SK-N-SH treated with all-trans-retinoic acid at 6 μM for 48 hours (cell line): ENCODE data around the gene NFIA.

ENCODE experiments used
- ATAC-seq: fragments of 200-7000 bp; cut with Tn5 transposase; 3 replicates; pipeline ENCODE4 v1.9.1; 2020; ENCODE audit warnings: mild to moderate bottlenecking, moderate library complexity
- ARNTL ChIP-seq: fragments of 450-650 bp; formaldehyde crosslinking; IDR thresholded peaks from 2 replicates; pipeline ENCODE4 v1.5.0; 2020; ENCODE audit warnings: low read depth, mild to moderate bottlenecking, moderate library complexity, borderline replicate concordance
- BACH2 ChIP-seq: fragments of 250-450 bp; sonication (Bioruptor Pico); IDR thresholded peaks from 2 replicates; pipeline ENCODE4 v1.9.0; 2021; ENCODE audit warnings: mild to moderate bottlenecking, borderline replicate concordance
- CSDC2 ChIP-seq: fragments of 250-450 bp; sonication (Bioruptor Pico); IDR thresholded peaks from 2 replicates; pipeline ENCODE4 v1.5.0; 2020; ENCODE audit warnings: mild to moderate bottlenecking, moderate library complexity
- ESRRG ChIP-seq: fragments of 250-450 bp; sonication (Bioruptor Pico); IDR thresholded peaks from 2 replicates; pipeline ENCODE4 v1.6.1; 2021; ENCODE audit warnings: mild to moderate bottlenecking
- GLIS3 ChIP-seq: fragments of 250-450 bp; sonication (Bioruptor Pico); IDR thresholded peaks from 2 replicates; pipeline ENCODE4 v1.5.0; 2020; ENCODE audit warnings: mild to moderate bottlenecking, moderate library complexity
- ISL1 ChIP-seq: fragments of 250-450 bp; sonication (Bioruptor Pico); IDR thresholded peaks from 2 replicates; pipeline ENCODE4 v2.1.2; 2022; ENCODE audit warnings: mild to moderate bottlenecking, moderate library complexity
- OSR1 ChIP-seq: fragments of 250-450 bp; sonication (Bioruptor Pico); IDR thresholded peaks from 2 replicates; pipeline ENCODE4 v1.8.0; 2022; ENCODE audit warnings: moderate library complexity, mild to moderate bottlenecking, inconsistent platforms
- PPARA ChIP-seq: fragments of 250-450 bp; sonication (Bioruptor Pico); IDR thresholded peaks from 2 replicates; pipeline ENCODE4 v1.5.0; 2020; ENCODE audit warnings: mild to moderate bottlenecking, borderline replicate concordance
- RARB ChIP-seq: fragments of 250-450 bp; sonication (Bioruptor Pico); IDR thresholded peaks from 2 replicates; pipeline ENCODE4 v1.8.0; 2021; ENCODE audit warnings: mild to moderate bottlenecking, moderate library complexity
- SNAI2 ChIP-seq: fragments of 250-450 bp; sonication (Bioruptor Pico); IDR thresholded peaks from 2 replicates; pipeline ENCODE4 v1.5.0; 2020; ENCODE audit warnings: mild to moderate bottlenecking, moderate library complexity
- TCF4 ChIP-seq: fragments of 250-450 bp; sonication (Bioruptor Pico); IDR thresholded peaks from 2 replicates; pipeline ENCODE4 v1.8.0; 2021; ENCODE audit warnings: mild to moderate bottlenecking, moderate library complexity, borderline replicate concordance
- TOX ChIP-seq: fragments of 250-450 bp; sonication (Bioruptor Pico); IDR thresholded peaks from 2 replicates; pipeline ENCODE4 v1.8.0; 2021; ENCODE audit warnings: mild to moderate bottlenecking, moderate library complexity, borderline replicate concordance
- ZFP3 ChIP-seq: fragments of 250-450 bp; sonication (Bioruptor Pico); IDR thresholded peaks from 2 replicates; pipeline ENCODE4 v1.5.0; 2020; ENCODE audit warnings: mild to moderate bottlenecking, moderate library complexity
- ZNF565 ChIP-seq: fragments of 450-650 bp; formaldehyde crosslinking; conservative IDR thresholded peaks from 2 replicates; pipeline ENCODE4 v1.5.0; 2020; ENCODE audit warnings: low read depth, mild to moderate bottlenecking, moderate library complexity
- ZNF70 ChIP-seq: fragments of 450-650 bp; formaldehyde crosslinking; IDR thresholded peaks from 2 replicates; pipeline ENCODE4 v1.5.0; 2020; ENCODE audit warnings: mild to moderate bottlenecking, moderate library complexity
- ZNF8 ChIP-seq: fragments of 450-650 bp; formaldehyde crosslinking; IDR thresholded peaks from 2 replicates; pipeline ENCODE4 v1.5.0; 2020; ENCODE audit warnings: mild to moderate bottlenecking, moderate library complexity
- TF ChIP-seq, protein P1 (sequence below): fragments of 250-450 bp; sonication (Bioruptor Pico); IDR thresholded peaks from 2 replicates; pipeline ENCODE4 v1.5.1; 2020; ENCODE audit warnings: low read depth, mild to moderate bottlenecking, moderate library complexity
- TF ChIP-seq, protein P2 (sequence below): fragments of 250-450 bp; sonication (Bioruptor Pico); IDR thresholded peaks from 2 replicates; pipeline ENCODE4 v1.8.0; 2021; ENCODE audit warnings: low read depth, mild to moderate bottlenecking, moderate library complexity, borderline replicate concordance
- TF ChIP-seq, protein P3 (sequence below): fragments of 250-450 bp; sonication (Bioruptor Pico); IDR thresholded peaks from 2 replicates; pipeline ENCODE4 v1.5.0; 2020; ENCODE audit warnings: mild to moderate bottlenecking, moderate library complexity
- TF ChIP-seq, protein P4 (sequence below): fragments of 250-450 bp; sonication (Bioruptor Pico); IDR thresholded peaks from 2 replicates; pipeline ENCODE4 v1.5.1; 2021; ENCODE audit warnings: mild to moderate bottlenecking, moderate library complexity
- TF ChIP-seq, protein P5 (sequence below): fragments of 250-450 bp; sonication (Bioruptor Pico); IDR thresholded peaks from 2 replicates; pipeline ENCODE4 v1.8.0; 2020; ENCODE audit warnings: mild to moderate bottlenecking, moderate library complexity, borderline replicate concordance

NFIA gene

DNA sequence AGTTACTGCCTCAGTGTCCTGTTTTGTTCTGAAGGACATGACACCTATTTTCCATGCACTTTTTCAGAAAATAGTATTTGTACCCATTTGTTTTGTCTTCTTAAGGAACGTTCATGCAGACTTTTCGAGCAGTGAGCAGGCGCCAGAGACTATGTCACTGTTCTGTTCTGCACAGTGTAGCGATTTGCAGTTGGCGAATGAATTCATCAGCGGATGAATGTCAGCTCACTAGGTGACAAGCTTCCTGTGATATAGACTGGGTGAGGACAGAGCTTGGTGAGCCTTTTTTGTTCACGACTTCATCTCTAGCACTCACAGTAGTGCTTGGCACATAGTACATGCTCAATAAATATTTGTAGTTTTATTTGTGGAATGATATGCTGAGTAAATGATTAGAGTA, 177.8 kb downstream of the NFIA start (continued):
- TF ChIP-seq ARNTL (CRISPR knock-in tag) = no peak

DNA sequence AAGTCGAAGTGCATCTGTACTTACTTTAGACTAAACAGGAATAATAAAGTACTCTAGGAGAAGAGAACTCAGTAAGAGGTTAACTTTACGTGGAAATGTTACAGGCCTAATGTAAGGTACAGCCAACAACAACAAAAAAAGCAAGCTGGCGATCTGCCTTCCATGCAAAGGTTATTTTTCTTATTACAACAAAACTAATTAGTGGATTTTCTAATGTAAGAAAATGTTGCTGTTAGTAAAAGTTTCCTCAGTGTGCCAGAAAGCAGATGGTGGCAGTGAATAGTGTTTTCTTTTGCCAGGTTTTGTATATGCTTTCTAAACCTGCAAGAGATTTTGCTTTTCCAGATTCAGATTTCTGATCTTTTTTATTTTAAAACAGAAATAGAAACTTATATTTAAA, 179.2 kb downstream of the NFIA start:
- TF ChIP-seq, protein P1, sequence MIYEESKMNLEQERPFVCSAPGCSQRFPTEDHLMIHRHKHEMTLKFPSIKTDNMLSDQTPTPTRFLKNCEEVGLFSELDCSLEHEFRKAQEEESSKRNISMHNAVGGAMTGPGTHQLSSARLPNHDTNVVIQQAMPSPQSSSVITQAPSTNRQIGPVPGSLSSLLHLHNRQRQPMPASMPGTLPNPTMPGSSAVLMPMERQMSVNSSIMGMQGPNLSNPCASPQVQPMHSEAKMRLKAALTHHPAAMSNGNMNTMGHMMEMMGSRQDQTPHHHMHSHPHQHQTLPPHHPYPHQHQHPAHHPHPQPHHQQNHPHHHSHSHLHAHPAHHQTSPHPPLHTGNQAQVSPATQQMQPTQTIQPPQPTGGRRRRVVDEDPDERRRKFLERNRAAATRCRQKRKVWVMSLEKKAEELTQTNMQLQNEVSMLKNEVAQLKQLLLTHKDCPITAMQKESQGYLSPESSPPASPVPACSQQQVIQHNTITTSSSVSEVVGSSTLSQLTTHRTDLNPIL (CRISPR knock-in tag) = no peak
- TF ChIP-seq ISL1 (CRISPR knock-in tag) = peak; percentile 31; the same call in 1 of the 2 replicates
- TF ChIP-seq RARB (CRISPR knock-in tag) = no peak
- TF ChIP-seq, protein P2, sequence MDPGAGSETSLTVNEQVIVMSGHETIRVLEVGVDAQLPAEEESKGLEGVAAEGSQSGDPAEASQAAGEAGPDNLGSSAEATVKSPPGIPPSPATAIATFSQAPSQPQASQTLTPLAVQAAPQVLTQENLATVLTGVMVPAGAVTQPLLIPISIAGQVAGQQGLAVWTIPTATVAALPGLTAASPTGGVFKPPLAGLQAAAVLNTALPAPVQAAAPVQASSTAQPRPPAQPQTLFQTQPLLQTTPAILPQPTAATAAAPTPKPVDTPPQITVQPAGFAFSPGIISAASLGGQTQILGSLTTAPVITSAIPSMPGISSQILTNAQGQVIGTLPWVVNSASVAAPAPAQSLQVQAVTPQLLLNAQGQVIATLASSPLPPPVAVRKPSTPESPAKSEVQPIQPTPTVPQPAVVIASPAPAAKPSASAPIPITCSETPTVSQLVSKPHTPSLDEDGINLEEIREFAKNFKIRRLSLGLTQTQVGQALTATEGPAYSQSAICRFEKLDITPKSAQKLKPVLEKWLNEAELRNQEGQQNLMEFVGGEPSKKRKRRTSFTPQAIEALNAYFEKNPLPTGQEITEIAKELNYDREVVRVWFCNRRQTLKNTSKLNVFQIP (CRISPR knock-in tag) = no peak
- ATAC-seq = no peak; the same call in 2 of the 3 replicates

DNA sequence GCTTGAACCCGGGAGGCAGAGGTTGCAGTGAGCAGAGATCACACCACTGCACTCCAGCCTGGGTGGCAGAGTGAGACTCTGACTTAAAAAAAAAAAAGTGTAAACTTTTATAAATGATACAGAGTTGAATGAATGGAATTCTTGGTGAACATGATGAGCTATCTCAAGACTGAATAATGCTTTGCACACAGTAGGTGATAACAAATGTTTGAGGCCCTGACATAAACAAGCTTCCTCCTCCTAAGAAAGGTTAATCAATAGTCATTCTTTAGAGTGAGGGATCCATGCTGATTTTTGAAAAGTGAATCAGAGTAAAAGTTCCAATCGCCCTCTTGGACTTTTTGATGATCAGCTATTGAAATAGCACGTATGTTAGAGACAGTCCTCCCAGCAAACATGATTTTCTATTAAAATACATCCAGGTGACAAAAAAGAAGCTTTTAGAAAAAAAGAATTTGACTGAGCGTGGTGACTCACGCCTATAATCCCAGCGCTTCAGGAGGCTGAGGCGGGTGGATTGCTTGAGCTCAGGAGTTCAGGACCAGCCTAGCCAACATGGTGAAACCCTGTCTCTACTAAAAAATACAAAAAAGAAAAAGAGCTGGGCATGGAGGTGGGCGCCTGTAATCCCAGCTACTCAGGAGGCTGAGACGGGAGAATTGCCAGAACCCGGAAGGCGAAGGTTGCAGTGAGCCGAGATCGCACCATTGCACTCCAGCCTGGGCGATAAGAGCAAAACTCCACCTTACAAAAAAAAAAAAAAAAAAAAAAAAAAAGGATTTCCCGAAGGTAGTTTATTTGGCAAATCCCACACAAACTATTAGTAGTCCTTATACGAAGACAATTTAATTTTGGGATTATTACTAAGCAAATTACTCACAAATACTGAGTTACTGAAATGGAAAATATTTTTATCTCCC, 181.8 kb downstream of the NFIA start:
- no peak for ATAC-seq
- TF ChIP-seq ZNF70 (CRISPR knock-in tag) (no peak), ZFP3 (no peak), BACH2 (no peak), GLIS3 (CRISPR knock-in tag) (no peak), ZNF8 (CRISPR knock-in tag) (no peak), PPARA (no peak), CSDC2 (CRISPR knock-in tag) (no peak), ARNTL (CRISPR knock-in tag) (no peak), SNAI2 (CRISPR knock-in tag) (no peak), ZNF565 (CRISPR knock-in tag) (no peak), TCF4 (CRISPR knock-in tag) (no peak), OSR1 (CRISPR knock-in tag) (no peak), ESRRG (no peak), ISL1 (CRISPR knock-in tag) (no peak), TOX (CRISPR knock-in tag) (no peak)
- TF ChIP-seq, protein P3, sequence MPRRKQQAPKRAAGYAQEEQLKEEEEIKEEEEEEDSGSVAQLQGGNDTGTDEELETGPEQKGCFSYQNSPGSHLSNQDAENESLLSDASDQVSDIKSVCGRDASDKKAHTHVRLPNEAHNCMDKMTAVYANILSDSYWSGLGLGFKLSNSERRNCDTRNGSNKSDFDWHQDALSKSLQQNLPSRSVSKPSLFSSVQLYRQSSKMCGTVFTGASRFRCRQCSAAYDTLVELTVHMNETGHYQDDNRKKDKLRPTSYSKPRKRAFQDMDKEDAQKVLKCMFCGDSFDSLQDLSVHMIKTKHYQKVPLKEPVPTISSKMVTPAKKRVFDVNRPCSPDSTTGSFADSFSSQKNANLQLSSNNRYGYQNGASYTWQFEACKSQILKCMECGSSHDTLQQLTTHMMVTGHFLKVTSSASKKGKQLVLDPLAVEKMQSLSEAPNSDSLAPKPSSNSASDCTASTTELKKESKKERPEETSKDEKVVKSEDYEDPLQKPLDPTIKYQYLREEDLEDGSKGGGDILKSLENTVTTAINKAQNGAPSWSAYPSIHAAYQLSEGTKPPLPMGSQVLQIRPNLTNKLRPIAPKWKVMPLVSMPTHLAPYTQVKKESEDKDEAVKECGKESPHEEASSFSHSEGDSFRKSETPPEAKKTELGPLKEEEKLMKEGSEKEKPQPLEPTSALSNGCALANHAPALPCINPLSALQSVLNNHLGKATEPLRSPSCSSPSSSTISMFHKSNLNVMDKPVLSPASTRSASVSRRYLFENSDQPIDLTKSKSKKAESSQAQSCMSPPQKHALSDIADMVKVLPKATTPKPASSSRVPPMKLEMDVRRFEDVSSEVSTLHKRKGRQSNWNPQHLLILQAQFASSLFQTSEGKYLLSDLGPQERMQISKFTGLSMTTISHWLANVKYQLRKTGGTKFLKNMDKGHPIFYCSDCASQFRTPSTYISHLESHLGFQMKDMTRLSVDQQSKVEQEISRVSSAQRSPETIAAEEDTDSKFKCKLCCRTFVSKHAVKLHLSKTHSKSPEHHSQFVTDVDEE (CRISPR knock-in tag) = no peak
- TF ChIP-seq, protein P4, sequence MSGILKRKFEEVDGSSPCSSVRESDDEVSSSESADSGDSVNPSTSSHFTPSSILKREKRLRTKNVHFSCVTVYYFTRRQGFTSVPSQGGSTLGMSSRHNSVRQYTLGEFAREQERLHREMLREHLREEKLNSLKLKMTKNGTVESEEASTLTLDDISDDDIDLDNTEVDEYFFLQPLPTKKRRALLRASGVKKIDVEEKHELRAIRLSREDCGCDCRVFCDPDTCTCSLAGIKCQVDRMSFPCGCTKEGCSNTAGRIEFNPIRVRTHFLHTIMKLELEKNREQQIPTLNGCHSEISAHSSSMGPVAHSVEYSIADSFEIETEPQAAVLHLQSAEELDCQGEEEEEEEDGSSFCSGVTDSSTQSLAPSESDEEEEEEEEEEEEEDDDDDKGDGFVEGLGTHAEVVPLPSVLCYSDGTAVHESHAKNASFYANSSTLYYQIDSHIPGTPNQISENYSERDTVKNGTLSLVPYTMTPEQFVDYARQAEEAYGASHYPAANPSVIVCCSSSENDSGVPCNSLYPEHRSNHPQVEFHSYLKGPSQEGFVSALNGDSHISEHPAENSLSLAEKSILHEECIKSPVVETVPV (CRISPR knock-in tag) = no peak
- TF ChIP-seq, protein P5, sequence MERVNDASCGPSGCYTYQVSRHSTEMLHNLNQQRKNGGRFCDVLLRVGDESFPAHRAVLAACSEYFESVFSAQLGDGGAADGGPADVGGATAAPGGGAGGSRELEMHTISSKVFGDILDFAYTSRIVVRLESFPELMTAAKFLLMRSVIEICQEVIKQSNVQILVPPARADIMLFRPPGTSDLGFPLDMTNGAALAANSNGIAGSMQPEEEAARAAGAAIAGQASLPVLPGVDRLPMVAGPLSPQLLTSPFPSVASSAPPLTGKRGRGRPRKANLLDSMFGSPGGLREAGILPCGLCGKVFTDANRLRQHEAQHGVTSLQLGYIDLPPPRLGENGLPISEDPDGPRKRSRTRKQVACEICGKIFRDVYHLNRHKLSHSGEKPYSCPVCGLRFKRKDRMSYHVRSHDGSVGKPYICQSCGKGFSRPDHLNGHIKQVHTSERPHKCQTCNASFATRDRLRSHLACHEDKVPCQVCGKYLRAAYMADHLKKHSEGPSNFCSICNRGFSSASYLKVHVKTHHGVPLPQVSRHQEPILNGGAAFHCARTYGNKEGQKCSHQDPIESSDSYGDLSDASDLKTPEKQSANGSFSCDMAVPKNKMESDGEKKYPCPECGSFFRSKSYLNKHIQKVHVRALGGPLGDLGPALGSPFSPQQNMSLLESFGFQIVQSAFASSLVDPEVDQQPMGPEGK (CRISPR knock-in tag) = no peak
- TF ChIP-seq, protein P2 (CRISPR knock-in tag) = no peak
